GM23248 (cell line): ENCODE measurements around the gene ETS1.

Source experiments
- EZH2 ChIP-seq: fragments of 200-600 bp; sonication (generic); IDR thresholded peaks from 2 replicates; pipeline ENCODE4 v1.6.1; 2018; ENCODE audit warnings: antibody characterized with exemption, mild to moderate bottlenecking; ENCODE audit not compliant: insufficient read depth, poor library complexity, severe bottlenecking
- EZH2phosphoT487 ChIP-seq: fragments of 200-600 bp; sonication (generic); IDR thresholded peaks from 2 replicates; pipeline ENCODE4 v1.6.1; 2018; ENCODE audit warnings: antibody characterized with exemption, moderate library complexity, mild to moderate bottlenecking, low read depth; ENCODE audit not compliant: insufficient read depth

DNA sequence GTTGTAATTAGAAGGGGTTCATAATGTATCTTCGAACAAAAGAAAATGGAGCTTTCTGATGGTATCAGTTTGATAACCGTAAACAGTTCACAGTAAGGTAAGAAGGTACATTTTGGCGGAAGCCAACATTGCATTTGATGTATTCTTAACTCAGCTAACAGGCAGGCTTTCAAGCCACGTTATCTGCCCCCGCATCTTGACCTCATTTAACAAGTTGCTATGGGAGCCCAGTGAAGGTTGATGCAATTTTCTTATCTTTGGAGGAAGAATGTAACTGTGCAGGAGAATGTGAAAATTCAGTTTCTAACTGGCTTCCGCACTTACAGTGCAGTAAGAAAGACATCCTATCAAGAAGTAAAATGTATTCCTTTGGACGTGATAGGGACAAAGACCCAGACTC is 110.6 kb downstream of the ETS1 start:
- TF ChIP-seq EZH2, result no peak
- TF ChIP-seq EZH2phosphoT487, result no peak
